Breast epithelium (tissue), 4 donors: Measurements from ENCODE around the gene GATAD2A. TPM values are rescaled to one million over a fixed set of nuclear protein-coding genes. Genes with fewer than 3 reads are reported as not detected.

Experiments used
- DNase-seq, 2 donors: peaks; one replicate each; pipeline ENCODE4 v3.0.0-alpha.2; 2019; ENCODE audit warnings: low spot score in 2 of 2
- H3K27ac ChIP-seq, 2 donors: fragments of 200-600 bp; sonication (generic) in 1 of 2; one replicate each; pipeline ENCODE4 v1.5.1; 2016 to 2019; ENCODE audit warnings: mild to moderate bottlenecking in 1 of 2
- H3K27me3 ChIP-seq, 2 donors: fragments of 200-600 bp; sonication (generic) in 1 of 2; one replicate each; pipeline versions ENCODE4 v1.5.1 to v1.6.0; 2017 to 2019; ENCODE audit warnings: control low read depth in 1 of 2, mild to moderate bottlenecking in 1 of 2
- H3K36me3 ChIP-seq: fragments of 200-600 bp; one replicate; pipeline ENCODE4 v1.5.1; 2019
- H3K4me1 ChIP-seq, 2 donors: fragments of 200-600 bp; sonication (generic); one replicate each; pipeline ENCODE4 v1.5.1; 2016 to 2019; ENCODE audit warnings: control low read depth in 1 of 2
- H3K4me3 ChIP-seq, 3 donors: fragments of 200-600 bp; sonication (generic); 1 replicate in 2 of 3; 2 replicates in 1 of 3; pipeline ENCODE4 v1.5.1; 2016 to 2019; ENCODE audit warnings: mild to moderate bottlenecking in 3 of 3, moderate library complexity in 2 of 3
- H3K9me3 ChIP-seq, 2 donors: fragments of 200-600 bp; sonication (generic) in 1 of 2; one replicate each; pipeline ENCODE4 v1.5.1; 2016 to 2019; ENCODE audit warnings: control low read depth in 1 of 2
- CTCF ChIP-seq, 3 donors: fragments of 450-650 bp; IDR thresholded peaks; one replicate each; pipeline ENCODE4 v1.5.1; 2016 to 2017; ENCODE audit warnings: antibody characterized with exemption in 3 of 3, mild to moderate bottlenecking in 3 of 3, moderate library complexity in 3 of 3
- POLR2A ChIP-seq: fragments of 450-650 bp; IDR thresholded peaks from one replicate; pipeline ENCODE4 v1.6.1; 2016; ENCODE audit warnings: antibody characterized with exemption, mild to moderate bottlenecking, moderate library complexity
- POLR2AphosphoS5 ChIP-seq, 3 donors: sonication (generic); formaldehyde crosslinking; IDR thresholded peaks; one replicate each; pipeline ENCODE4 v1.6.1; 2017; ENCODE audit warnings: antibody characterized with exemption in 3 of 3
- intact Hi-C: fragments of 100-400 bp; cut with DNase I; formaldehyde crosslinking; loops from one replicate; pipeline ENCODE4 v1.15.1; 2023; ENCODE audit warnings: low total_unique reads
- total RNA-seq, 3 donors: library from RNA; depleted of rRNA; stranded (reverse); fragments of >200 nt; gene quantifications; one replicate each; pipeline ENCODE4 v1.1.0, GENCODE V29; 2016

Gene GATAD2A
- total RNA-seq, 3 donors from 2014 or later, result 29.1 to 38.7 (median 33.6) TPM

GRCh38 chr19:19529783-19530422 is 124.4 kb downstream of the GATAD2A start:
- intact Hi-C loops, result loop anchor here (5.0 to 10.0 kb wide), 2 partner anchors 117 to 425 kb away; no protein-coding TSS in a partner anchor
- Histone ChIP-seq H3K4me1 (no peaks in the 10 kb centered on the region), H3K36me3 (peaks cover 4% of the 10 kb centered on the region), H3K4me3 (no peak overlapping the region), H3K27ac (no peak overlapping the region), H3K27me3 (no peaks in the 10 kb centered on the region), H3K9me3 (no peaks in the 10 kb centered on the region)
- TF ChIP-seq POLR2A (no peak), CTCF (IDR thresholded peaks at IDR 0.05) (no peak), POLR2AphosphoS5 (IDR thresholded peaks at IDR 0.05) (no peak)
- DNase-seq, result no peak

- no peak for TF ChIP-seq CTCF (IDR thresholded peaks at IDR 0.05)
- no peak for TF ChIP-seq POLR2A
- no peak for TF ChIP-seq POLR2AphosphoS5 (IDR thresholded peaks at IDR 0.05)
- H3K27ac ChIP-seq, result no peak overlapping the region
- no peaks in the 10 kb centered on the region for H3K9me3 ChIP-seq
- DNase-seq, result no peak
- intact Hi-C loops, result loop anchor here (5.0 to 10.0 kb wide), 2 partner anchors 117 to 424 kb away; no protein-coding TSS in a partner anchor
- H3K4me3 ChIP-seq, result no peak overlapping the region
- no peaks in the 10 kb centered on the region for H3K27me3 ChIP-seq
- no peaks in the 10 kb centered on the region for H3K4me1 ChIP-seq
- peaks cover 4% of the 10 kb centered on the region for H3K36me3 ChIP-seq
Observed at GRCh38 chr19:19530423-19530804, 124.9 kb downstream of the GATAD2A start.

DNA sequence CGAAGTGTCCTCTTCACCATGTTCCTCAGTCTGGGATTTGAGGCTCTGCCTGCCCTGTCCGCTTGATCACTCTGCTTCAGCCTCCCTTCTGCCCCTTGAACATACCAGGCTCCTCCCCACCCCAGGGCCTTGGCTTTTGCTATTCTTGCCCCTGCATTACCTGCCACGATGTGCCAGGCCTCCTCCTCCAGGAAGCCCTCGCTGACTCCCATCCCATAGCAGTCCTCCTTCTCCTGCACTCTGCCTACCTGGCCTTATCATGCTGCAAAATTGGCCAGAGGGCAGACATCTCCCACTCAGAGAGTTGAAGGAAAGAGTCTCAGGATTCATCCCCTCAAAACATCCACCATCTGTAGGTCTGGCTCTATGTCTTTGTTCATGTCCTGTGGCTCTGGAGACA is 125.4 kb downstream of the GATAD2A start:
- TF ChIP-seq POLR2AphosphoS5 (IDR thresholded peaks at IDR 0.05) (no peak), POLR2A (no peak), CTCF (IDR thresholded peaks at IDR 0.05) (no peak)
- no peak overlapping the region for H3K4me3 ChIP-seq
- no peaks in the 10 kb centered on the region for H3K4me1 ChIP-seq
- peaks cover 4% of the 10 kb centered on the region for H3K36me3 ChIP-seq
- intact Hi-C loops, result loop anchor here (5.0 to 10.0 kb wide), 2 partner anchors 116 to 424 kb away; no protein-coding TSS in a partner anchor
- no peaks in the 10 kb centered on the region for H3K27me3 ChIP-seq
- no peak overlapping the region for H3K27ac ChIP-seq
- no peaks in the 10 kb centered on the region for H3K9me3 ChIP-seq
- DNase-seq, result no peak

DNA sequence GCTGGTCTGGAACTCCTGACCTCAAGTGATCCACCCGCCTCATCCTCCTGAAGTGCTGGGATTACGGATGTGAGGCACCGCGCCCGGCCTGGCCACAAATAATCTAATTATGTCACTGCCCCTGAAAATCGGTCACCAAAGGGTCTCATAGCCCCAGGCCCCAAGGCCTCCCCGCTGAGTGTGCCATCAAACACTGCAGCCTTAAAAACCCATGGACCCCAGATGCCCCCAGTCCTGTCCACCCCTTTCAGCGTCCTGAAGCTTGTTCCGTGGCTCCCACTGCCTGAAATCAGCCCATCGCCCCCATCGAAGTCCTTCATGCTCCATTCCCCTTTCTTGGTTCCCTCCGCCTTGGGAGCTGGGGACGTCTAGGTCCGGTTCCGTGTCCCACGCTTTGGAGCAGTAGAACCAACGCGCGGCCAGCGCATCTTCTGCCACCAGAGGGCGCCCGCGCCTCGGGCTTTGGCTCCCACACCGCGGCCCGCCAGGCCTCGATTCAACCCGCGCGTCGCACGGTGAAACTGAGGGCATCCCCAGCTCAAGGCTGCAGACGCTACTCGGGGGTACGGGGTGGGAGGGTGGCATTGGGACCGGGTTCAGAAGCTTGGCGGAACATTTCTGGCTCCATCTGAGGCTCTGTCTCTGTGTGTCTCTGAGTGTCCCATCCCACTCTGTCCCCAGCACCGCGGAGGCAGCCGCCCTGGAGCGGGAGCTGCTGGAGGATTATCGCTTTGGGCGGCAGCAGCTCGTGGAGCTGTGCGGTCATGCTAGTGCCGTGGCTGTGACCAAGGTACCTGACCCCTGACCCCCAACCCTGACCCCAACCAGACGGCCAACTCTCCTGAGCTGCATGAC is 126.7 kb downstream of the GATAD2A start:
- no peaks in the 10 kb centered on the region for H3K4me1 ChIP-seq

More for the DNA sequence above, 126.7 kb downstream of the GATAD2A start:
- TF ChIP-seq POLR2A, result no peak
- peak; percentile 79 to 95 (median 89) for TF ChIP-seq CTCF (IDR thresholded peaks at IDR 0.05)
- peak in 2 of 3 donors; percentile 35 to 52 for TF ChIP-seq POLR2AphosphoS5 (IDR thresholded peaks at IDR 0.05)
- Histone ChIP-seq H3K27ac (no peak overlapping the region), H3K4me3 (no peak overlapping the region), H3K9me3 (no peaks in the 10 kb centered on the region), H3K27me3 (no peaks in the 10 kb centered on the region), H3K36me3 (peaks cover 4% of the 10 kb centered on the region)
- intact Hi-C loops, result loop anchor here (5.0 to 10.0 kb wide), 2 partner anchors 115 to 423 kb away; no protein-coding TSS in a partner anchor
- DNase-seq, result peak; percentile 62 to 84
